ENCODE results near the gene SPSB3.

Gene SPSB3

DNA sequence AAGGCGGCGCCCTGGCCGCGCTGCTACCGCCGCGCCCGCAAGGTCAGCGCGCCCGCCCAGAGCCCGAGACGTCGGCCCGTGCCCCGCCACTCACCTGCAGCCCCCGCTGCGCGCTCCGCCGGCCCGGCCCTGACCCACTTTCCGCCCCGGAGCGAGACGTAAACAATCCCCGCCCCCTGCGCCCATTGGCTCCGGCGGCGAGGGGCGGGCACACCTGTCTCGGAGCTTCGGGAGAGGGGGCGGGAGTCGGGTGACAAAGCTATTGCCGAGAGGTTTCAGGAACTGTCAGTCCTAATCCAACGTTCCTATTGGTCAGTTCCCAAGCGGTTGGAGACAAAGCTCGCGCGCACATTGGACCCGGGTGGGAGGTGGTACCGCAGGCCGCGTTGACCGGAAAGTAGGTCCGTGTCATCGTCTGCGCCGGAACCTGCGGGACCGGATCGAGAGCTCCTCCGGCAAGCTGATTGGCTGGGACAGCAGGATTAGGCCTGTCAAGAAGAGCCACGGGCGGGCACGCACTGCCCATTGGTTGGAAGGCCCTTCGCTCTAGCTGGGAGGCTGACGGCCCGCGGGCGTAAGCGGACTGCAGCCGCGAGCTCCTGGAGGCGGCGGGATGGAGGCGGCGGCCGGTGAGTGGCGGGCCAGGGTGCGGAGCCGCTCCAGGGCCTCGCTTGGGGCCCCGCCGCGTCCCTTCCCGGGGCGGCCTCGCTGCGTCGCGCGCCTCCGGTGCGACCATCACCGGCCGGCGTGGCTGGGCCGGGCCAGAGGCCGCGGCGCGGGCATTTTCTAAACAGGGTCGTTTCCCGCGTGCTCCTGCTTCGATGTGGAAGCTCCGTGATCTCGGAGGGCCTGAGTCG lies at the start of gene SPSB3, which contains the start of gene NUBP2:
Gene SPSB3 (minus strand): TSS at position 164 of the 857 bp plus-strand sequence. CDS start 1,088 bp downstream, outside the sequence.
Gene NUBP2 (plus strand): TSS at position 553 of the 857 bp plus-strand sequence. CDS start 61 bp downstream, at position 614.
- in situ Hi-C loops (cut with MboI; ENCODE audit: low sequenced_read_pairs), result no loop called here

DNA sequence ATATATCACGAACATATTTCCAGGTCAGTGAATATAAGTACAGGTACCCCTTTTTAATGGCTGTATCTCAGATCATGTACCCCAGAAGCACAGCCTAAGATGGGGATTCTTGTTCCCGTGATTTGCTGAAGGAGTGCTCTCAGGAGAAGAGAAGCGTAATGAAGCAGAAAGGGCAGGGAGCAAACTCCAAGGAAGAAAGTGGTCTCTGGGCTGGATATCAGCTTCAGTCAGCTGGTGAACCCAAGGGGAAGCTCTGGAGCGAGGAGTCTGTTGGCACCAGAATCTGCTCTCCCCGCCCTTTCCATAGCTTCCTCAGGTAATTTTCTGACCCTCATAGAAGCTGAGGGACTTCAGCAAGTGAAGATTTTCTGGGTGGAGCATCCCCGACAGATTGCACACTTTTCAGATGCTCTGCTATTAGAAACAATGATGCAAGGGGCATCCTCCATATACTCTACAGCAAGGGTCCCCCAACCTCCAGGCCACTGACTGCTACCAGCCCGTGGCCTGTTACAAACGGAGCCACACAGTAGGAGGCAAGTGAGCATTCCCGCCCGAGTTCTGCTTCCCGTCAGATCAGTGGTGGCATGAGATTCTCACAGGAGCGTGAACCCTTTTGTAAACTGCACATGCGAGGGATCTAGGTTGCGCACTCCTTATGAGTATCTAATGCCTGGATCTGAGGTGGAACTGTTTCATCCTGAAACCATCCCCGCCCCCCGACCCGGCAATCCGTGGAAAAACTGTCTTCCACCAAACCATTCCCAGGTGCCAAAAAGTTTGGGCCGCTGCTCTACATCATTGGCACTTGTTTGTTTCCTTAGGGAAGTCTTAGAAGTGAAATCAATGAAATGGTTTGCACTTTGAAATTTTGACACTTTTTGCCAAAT lies 49.1 kb upstream of the SPSB3 start:
- in situ Hi-C loops (cut with MboI; ENCODE audit: low sequenced_read_pairs), result no loop called here

DNA sequence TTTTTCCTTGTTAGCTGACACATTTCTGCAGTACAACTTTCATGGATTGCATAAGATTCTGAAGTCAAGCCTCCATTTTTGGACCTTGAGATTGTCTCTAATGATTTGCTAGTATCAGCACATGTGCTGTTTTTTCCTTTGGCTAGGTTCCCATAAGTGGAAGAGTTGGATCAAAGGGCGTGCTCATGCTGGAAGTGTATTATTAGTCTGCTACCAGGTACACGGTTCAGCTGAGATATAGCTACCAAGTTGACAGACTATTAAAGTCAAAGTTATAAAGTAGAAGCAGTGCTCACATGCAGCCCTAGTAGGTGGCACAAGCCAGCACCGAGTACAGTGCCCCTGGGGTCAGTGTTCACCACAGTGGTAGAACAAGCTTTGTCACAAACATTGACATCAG lies 47.8 kb upstream of the SPSB3 start:
- in situ Hi-C loops (cut with MboI; ENCODE audit: low sequenced_read_pairs), result no loop called here

GRCh38 chr16:1828645-1829410 lies 46.5 kb upstream of the SPSB3 start:
- in situ Hi-C loops (cut with MboI; ENCODE audit: low sequenced_read_pairs), result no loop called here

- in situ Hi-C loops (cut with MboI; ENCODE audit: low sequenced_read_pairs), result no loop called here
Observed at GRCh38 chr16:1826691-1827573, 44.6 kb upstream of the SPSB3 start, which contains the start of the genes FAHD1 and HAGH. Gene FAHD1, plus strand, starts transcription at chr16:1827206. Its CDS starts 33 bp downstream, at chr16:1827239. Gene HAGH, minus strand, starts transcription at chr16:1826825. Its CDS starts 38 bp downstream, at chr16:1826787.

- in situ Hi-C loops (cut with MboI; ENCODE audit: low sequenced_read_pairs), result no loop called here
Observed at GRCh38 chr16:1825864-1826690, 43.7 kb upstream of the SPSB3 start.

GRCh38 chr16:1825381-1825863 lies 43.1 kb upstream of the SPSB3 start:
- in situ Hi-C loops (cut with MboI; ENCODE audit: low sequenced_read_pairs), result no loop called here

DNA sequence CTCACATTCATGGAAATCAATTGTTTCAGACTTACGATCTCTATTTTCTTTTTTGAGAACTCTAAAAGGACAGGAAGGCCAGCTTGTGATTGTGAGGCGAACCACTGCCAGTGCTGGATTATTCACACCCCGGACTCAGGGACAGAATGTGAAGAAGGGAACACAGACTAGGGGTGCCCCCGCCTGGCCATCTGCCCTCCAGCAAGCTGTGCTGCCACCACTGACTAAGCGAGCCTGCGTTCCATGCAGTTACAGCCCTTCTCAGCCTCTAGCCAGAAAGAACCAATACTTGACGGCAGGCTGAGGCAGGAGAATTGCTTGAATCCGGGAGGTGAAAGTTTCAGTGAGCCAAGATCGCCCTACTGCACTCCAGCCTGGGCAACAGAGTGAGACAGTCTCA lies 41.5 kb upstream of the SPSB3 start:
- in situ Hi-C loops (cut with MboI; ENCODE audit: low sequenced_read_pairs), result no loop called here

- in situ Hi-C loops (cut with MboI; ENCODE audit: low sequenced_read_pairs), result no loop called here
Observed at GRCh38 chr16:1822801-1823200, 40.4 kb upstream of the SPSB3 start.

DNA sequence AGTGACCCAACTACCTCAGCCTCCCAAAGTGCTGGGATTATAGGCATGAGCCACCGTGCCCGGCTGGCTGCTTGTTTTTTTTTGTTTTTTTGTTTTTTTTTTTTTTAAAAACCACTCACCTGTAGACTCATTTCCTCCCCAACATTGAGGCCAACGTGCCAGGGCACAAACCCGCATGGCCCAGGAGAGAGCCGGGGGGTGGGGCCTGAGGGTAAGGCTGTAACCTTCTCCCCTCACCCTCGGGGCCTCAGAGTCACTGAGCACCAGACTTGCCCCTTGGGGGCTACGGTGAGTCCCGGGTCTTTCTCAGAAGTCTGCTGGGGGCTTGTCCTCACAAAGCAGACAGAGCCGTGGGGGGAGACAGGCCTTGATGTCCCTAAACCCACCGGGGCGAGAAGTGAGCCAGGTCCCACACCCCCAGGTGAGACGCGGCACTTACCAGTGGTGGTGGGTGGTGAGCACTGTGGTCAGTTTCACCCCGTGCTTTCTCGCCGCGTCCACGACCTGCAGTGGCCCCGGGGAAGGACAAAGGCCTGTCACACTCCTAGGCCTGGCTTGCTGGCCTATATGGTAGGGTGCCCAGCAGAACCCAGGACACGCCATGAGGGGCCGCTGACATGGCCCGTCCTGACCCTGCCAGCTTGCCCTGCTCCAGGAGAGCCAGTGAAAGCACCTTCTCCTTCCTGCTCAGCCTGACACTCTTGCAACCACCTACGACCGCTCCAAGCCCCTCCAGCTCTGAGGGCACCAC lies 39.7 kb upstream of the SPSB3 start:
- in situ Hi-C loops (cut with MboI; ENCODE audit: low sequenced_read_pairs), result no loop called here

DNA sequence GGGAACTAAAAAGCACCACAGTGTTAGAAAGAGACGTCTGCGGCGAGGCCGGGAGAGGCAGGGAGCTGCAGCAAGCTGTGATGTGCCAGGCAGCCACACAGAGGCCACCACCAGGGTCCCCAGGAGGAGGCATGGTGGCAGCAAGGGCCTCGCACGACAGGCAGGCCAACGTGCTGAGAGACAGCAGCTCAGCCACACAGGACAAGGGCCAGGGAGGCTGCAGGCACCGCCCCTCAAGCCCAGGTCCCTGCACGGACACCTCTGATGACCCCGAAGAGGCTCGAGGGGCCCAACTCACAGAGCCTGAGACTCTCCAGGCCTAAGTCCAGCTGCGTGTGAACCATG lies 38.5 kb upstream of the SPSB3 start:
- in situ Hi-C loops (cut with MboI; ENCODE audit: low sequenced_read_pairs), result no loop called here

DNA sequence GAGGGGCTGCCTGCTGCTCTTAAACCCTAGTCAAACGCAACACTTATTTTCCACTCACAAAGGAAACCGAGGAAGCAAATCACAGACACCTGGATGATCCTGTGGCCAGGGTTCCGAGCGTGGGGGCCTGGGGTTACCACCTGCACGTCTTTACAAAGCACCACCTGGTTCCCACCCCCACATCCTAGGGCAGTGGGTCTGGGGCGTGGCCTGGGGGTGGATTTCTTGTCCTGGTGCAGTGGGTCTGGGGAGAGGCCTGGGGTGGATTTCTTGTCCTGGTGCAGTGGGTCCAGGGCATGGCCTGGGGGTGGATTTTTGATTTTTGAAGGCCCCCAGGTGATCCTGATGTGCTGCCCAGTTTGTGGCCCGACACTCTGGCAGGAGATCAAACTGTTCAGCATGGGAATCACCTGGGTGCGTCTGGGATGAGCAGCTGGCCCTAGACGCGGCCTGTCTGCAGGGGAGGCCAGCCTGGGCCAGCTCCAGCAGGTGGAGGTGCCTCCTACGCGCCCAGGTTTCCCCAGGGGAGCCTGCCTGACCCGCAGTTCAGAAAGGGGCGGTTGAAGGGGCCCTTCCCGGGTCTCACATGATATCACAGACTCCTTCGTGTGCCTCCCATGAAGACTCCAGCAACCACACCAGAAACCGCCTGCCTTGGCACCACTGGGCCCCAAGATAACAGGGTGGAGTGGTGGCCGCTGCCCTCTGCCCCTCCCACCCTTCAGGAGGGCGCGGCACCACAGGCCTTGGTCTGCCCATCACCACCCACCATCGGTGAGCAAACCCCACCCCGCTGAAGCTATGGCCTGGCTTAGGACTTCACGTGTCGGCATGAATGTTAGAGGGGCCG lies 38.0 kb upstream of the SPSB3 start:
- in situ Hi-C loops (cut with MboI; ENCODE audit: low sequenced_read_pairs), result no loop called here

GRCh38 chr16:1819611-1820010 lies 37.2 kb upstream of the SPSB3 start:
- in situ Hi-C loops (cut with MboI; ENCODE audit: low sequenced_read_pairs), result no loop called here

DNA sequence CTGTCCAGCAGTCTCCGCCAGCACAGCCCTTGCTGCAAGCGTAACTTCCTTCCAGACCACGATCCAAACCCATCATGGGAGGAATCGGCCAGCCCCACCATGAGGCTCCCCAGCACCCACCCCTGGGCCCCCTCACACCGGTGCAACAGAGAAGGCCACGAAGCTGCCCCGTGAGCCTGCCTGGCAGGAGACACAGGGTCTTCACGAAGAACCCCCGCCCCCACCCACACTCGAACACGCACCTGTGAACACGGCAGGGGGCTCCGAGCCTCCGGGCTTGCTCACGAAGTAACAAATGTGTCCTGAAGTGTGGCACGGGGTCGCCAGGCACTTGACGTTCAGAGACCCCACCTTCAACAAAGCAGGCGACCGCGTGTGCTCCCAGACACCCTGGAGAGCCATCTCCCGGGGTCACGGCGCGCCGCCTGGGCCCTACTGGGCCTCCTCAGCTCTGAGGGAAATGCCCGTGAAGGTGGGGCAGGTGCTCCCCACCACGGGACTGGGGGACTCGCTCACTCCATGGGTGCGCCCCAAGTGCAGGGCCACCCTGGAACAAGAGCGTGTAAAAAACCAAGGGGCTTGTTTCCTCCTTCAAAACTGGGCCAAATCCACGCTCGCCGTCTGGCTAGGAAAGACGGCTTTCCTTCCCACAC lies 36.6 kb upstream of the SPSB3 start:
- in situ Hi-C loops (cut with MboI; ENCODE audit: low sequenced_read_pairs), result no loop called here

DNA sequence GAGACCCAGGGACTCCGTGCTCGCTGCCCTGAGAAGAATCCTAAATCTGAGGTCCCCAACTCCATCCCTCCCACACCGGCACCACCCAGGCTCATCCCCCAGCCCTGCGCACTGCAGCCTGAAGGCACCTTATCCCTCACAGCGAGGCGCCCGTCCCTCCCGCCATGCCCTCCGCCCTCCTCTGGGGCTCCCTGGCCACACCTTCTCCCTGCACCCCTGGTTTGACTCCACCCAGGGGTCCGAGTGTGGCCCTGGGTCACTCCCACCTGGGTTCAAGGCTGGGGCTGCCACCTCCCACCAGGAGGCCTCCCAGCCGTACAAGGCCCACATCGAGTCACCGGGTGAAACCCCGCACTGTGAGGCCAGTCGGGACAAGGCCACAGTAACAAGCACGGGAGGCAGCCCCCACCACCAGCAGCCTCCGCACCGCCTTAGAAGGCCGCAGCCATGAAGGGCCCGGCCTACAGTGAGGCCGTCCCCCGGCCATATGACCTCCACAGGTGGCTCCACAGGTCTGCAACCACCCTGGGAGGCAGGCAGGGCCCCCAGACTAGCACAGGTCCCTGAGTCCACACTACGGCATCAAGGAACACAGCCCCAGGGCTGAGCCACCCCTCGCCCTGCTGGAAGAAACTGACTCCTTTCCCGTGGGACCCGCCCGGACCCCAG lies 36.0 kb upstream of the SPSB3 start:
- in situ Hi-C loops (cut with MboI; ENCODE audit: low sequenced_read_pairs), result no loop called here

GRCh38 chr16:1817716-1818115 lies 35.3 kb upstream of the SPSB3 start:
- in situ Hi-C loops (cut with MboI; ENCODE audit: low sequenced_read_pairs), result no loop called here
